ENCODE results near the gene PHACTR2. TPM values are rescaled to one million over a fixed set of nuclear protein-coding genes. Genes with fewer than 3 reads are reported as not detected.

Gene PHACTR2
- total and polyA plus RNA-seq, 10 of the 15 experiments (the other 5 are each of a cell fraction or from before 2014, with no cell fraction given) = 1.4 to 19.1 (median 5.3) TPM

GRCh38 chr6:143773506-143774150, 95.9 kb downstream of the PHACTR2 start:
- Histone ChIP-seq H3K4me3 (no peak overlapping the region), H2AFZ (ENCODE audit: control insufficient read depth, low read depth, low read length) (no peak overlapping the region), H4K20me1 (ENCODE audit: control insufficient read depth, insufficient read depth) (no peaks in the 10 kb centered on the region), H3K9ac (ENCODE audit: control insufficient read depth, insufficient read depth, low read length) (no peak overlapping the region), H3K27me3 (replicated peaks in 1 of 2; ENCODE audit: control insufficient read depth in 2 of 2, insufficient read depth in 2 of 2, low read length in 1 of 2) (no peaks in the 10 kb centered on the region), H3K36me3 (ENCODE audit: control insufficient read depth in 2 of 2, insufficient read depth in 2 of 2, low read length in 1 of 2) (no peaks in the 10 kb centered on the region), H3K4me2 (ENCODE audit: control insufficient read depth, insufficient read depth) (no peak overlapping the region), H3K27ac (ENCODE audit: control insufficient read depth, insufficient read depth) (no peak overlapping the region), H3K9me3 (replicated peaks; ENCODE audit: control insufficient read depth, insufficient read depth, low read length) (no peaks in the 10 kb centered on the region), H3K4me1 (ENCODE audit: control insufficient read depth, insufficient read depth, low read length) (no peaks in the 10 kb centered on the region), H3K79me2 (ENCODE audit: control insufficient read depth, insufficient read depth, low read length) (no peaks in the 10 kb centered on the region)
- no peak for TF ChIP-seq FOXM1 (IDR thresholded peaks at IDR 0.05; ENCODE audit: low read depth, low read length)
- TF ChIP-seq CREM (IDR thresholded peaks at IDR 0.05; ENCODE audit: low read depth) = no peak
- no peak for TF ChIP-seq NRF1 (conservative IDR thresholded peaks at IDR 0.05; ENCODE audit: low read depth, low read length)
- TF ChIP-seq BRCA1 (IDR thresholded peaks at IDR 0.05; ENCODE audit: low read depth, low read length) = no peak
- no peak for TF ChIP-seq CEBPB (IDR thresholded peaks at IDR 0.05; ENCODE audit: borderline replicate concordance in 1 of 2, low read depth in 2 of 2, low read length in 2 of 2)
- no peak for TF ChIP-seq PKNOX1 (IDR thresholded peaks at IDR 0.05)
- TF ChIP-seq PAX8 (IDR thresholded peaks at IDR 0.05) = no peak
- no peak for TF ChIP-seq MTA2 (IDR thresholded peaks at IDR 0.05; ENCODE audit: low read depth)
- no peak for TF ChIP-seq SUZ12 (IDR thresholded peaks at IDR 0.05; ENCODE audit: unreplicated experiment)
- ATAC-seq (no peak), DNase-seq (ENCODE audit: low read depth, low spot score) (no peak), FAIRE-seq (no peak)
- ChIA-PET POLR2A (no interaction called here), RAD21 (ENCODE audit: unreplicated experiment) (no interaction called here), CTCF (no interaction called here), SMC1A (ENCODE audit: uncharacterized antibody, unreplicated experiment) (no interaction called here)
- 62% methylated on average over 5 of the region's 5 CpGs for WGBS (ENCODE audit: insufficient coverage, insufficient replicate concordance, low lambda C conversion rate, missing lambda C conversion rate)
- in situ Hi-C loops (cut with MboI) = no loop called here
- no TSS peak for BruUV-seq (replicated peaks)
- intact Hi-C loops (cut with micrococcal nuclease; ENCODE audit: unreplicated experiment) = no loop called here
